ENCODE measurements around the gene CHMP1A.
"Not testable (repeated sequence)": the region's sequence is repeated elsewhere in the genome, so short reads cannot be mapped to it uniquely, and the experiment has no call there.

CHMP1A gene

DNA sequence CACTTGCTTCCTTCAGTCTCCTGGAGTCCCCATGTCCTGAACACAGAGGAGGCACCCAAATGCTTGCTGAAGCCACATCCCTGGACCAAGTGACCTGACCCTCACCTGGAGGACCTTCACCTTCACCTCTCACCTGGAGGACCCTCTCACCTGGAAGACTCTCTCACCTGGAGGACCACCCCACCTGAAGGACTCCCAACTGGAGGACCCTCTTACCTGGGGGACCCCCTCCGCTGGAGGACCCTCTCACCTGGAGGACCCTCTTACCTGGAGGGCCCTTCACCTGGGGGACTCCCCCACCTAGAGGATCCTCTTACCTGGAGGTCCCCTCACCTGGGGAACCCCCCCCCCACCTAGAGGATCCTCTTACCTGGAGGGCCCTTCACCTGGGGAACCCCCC, 28.4 kb upstream of the CHMP1A start:
- Histone ChIP-seq H2AK5ac (ENCODE audit: low read length) (no peak overlapping the region), H2BK15ac (replicated peaks; ENCODE audit: low read depth) (no peak overlapping the region), H2BK5ac (ENCODE audit: low read length) (no peak overlapping the region), H3K27me3 (ENCODE audit: insufficient read depth, low read length, poor library complexity) (no peaks in the 10 kb centered on the region), H3K18ac (ENCODE audit: low read length) (no peak overlapping the region), H2BK120ac (ENCODE audit: low read depth, low read length) (no peak overlapping the region), H3K4me3 (ENCODE audit: low read length) (peak overlapping the region; percentile 15), H3K4me1 (ENCODE audit: control insufficient read depth, low read depth, low read length) (peaks cover 2% of the 10 kb centered on the region), H3K56ac (ENCODE audit: low read length) (no peak overlapping the region), H3K9ac (ENCODE audit: low read length) (no peak overlapping the region), H4K5ac (ENCODE audit: low read length) (no peak overlapping the region), H3K79me2 (ENCODE audit: control insufficient read depth, insufficient read depth, low read length) (peaks cover 5% of the 10 kb centered on the region), H3K79me1 (ENCODE audit: low read length) (peaks cover 7% of the 10 kb centered on the region), H3K4me2 (ENCODE audit: low read length) (no peak overlapping the region), H3K36me3 (ENCODE audit: control insufficient read depth, insufficient read depth, low read length) (peaks cover 5% of the 10 kb centered on the region), H3K4ac (ENCODE audit: low read depth, low read length) (no peak overlapping the region), H3K23ac (ENCODE audit: low read length) (no peak overlapping the region), H3K27ac (ENCODE audit: low read depth, low read length) (no peak overlapping the region), H4K8ac (ENCODE audit: low read depth, low read length) (no peak overlapping the region)
- no peak for DNase-seq
- no CpG with 5 or more reads among the region's 1 CpG for WGBS (ENCODE audit: extremely low coverage, insufficient coverage, low lambda C conversion rate)

GRCh38 chr16:89678258-89678657, 20.8 kb upstream of the CHMP1A start:
- Histone ChIP-seq H3K4ac (ENCODE audit: low read depth, low read length) (no peak overlapping the region), H3K18ac (ENCODE audit: low read length) (no peak overlapping the region), H2AK5ac (ENCODE audit: low read length) (no peak overlapping the region), H3K56ac (ENCODE audit: low read length) (no peak overlapping the region), H3K9ac (ENCODE audit: low read length) (no peak overlapping the region), H3K4me2 (ENCODE audit: low read length) (no peak overlapping the region), H2BK120ac (ENCODE audit: low read depth, low read length) (no peak overlapping the region), H2BK15ac (replicated peaks; ENCODE audit: low read depth) (no peak overlapping the region), H3K79me2 (ENCODE audit: control insufficient read depth, insufficient read depth, low read length) (no peaks in the 10 kb centered on the region), H4K8ac (ENCODE audit: low read depth, low read length) (no peak overlapping the region), H3K4me3 (ENCODE audit: low read length) (no peak overlapping the region), H3K27ac (ENCODE audit: low read depth, low read length) (no peak overlapping the region), H4K5ac (ENCODE audit: low read length) (no peak overlapping the region), H3K23ac (ENCODE audit: low read length) (no peak overlapping the region), H3K36me3 (ENCODE audit: control insufficient read depth, insufficient read depth, low read length) (peaks cover 3% of the 10 kb centered on the region), H3K79me1 (ENCODE audit: low read length) (no peaks in the 10 kb centered on the region), H3K27me3 (ENCODE audit: insufficient read depth, low read length, poor library complexity) (no peaks in the 10 kb centered on the region), H2BK5ac (ENCODE audit: low read length) (no peak overlapping the region), H3K4me1 (ENCODE audit: control insufficient read depth, low read depth, low read length) (no peaks in the 10 kb centered on the region)
- no CpG with 5 or more reads among the region's 2 CpGs for WGBS (ENCODE audit: extremely low coverage, insufficient coverage, low lambda C conversion rate)
- no peak for DNase-seq

DNA sequence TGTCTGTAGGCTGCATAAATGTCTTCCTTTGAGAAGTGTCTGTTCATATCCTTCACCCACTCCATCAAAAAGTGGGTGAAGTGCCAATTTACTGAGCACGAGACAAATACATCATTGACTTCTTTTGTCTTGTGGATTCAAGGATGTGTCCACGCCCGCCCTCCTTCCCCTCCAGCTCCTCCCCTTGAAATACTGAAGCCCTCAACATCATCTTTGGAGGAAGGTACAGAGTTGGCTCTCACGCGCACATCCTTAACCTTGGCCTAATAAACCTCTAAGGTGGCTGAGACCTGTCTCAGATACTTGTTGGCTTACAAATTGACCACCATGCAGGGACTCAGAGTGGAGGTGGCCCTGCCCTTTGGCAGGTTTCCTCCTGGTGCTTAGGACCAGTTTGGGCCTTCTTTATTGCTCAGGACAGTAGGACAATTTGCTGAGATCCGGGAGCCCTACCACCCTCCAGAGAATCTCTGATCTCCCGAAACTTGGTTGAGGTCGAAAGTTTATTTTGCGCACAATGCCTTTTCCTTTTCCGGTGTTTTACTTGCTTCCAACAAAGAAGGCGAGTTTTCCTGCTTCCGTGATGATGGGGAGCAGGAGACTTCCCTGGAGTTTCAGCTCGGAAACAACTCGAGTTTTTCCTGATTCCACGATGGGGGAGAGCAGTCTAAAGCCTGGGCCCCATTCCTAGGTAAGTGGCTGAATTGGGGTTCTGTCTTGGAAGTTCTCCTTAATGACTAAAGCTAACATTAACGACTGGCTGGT, 14.9 kb upstream of the CHMP1A start:
- H2BK5ac ChIP-seq (ENCODE audit: low read length), result no peak overlapping the region

GRCh38 chr16:89671565-89671964, 14.1 kb upstream of the CHMP1A start:
- H2BK5ac ChIP-seq (ENCODE audit: low read length); H3K27ac ChIP-seq (ENCODE audit: low read depth, low read length); H2AK5ac ChIP-seq (ENCODE audit: low read length); H3K9ac ChIP-seq (ENCODE audit: low read length); DNase-seq; H3K56ac ChIP-seq (ENCODE audit: low read length); H4K5ac ChIP-seq (ENCODE audit: low read length); H3K36me3 ChIP-seq (ENCODE audit: control insufficient read depth, insufficient read depth, low read length); H3K79me1 ChIP-seq (ENCODE audit: low read length); H2BK120ac ChIP-seq (ENCODE audit: low read depth, low read length); H2BK15ac ChIP-seq (replicated peaks; ENCODE audit: low read depth); H3K4me2 ChIP-seq (ENCODE audit: low read length); H3K79me2 ChIP-seq (ENCODE audit: control insufficient read depth, insufficient read depth, low read length); H3K18ac ChIP-seq (ENCODE audit: low read length); H3K4me3 ChIP-seq (ENCODE audit: low read length); H3K27me3 ChIP-seq (ENCODE audit: insufficient read depth, low read length, poor library complexity); H3K4me1 ChIP-seq (ENCODE audit: control insufficient read depth, low read depth, low read length); H4K8ac ChIP-seq (ENCODE audit: low read depth, low read length); H3K4ac ChIP-seq (ENCODE audit: low read depth, low read length); H3K23ac ChIP-seq (ENCODE audit: low read length): not testable (repeated sequence)
- no CpG with 5 or more reads among the region's 4 CpGs for WGBS (ENCODE audit: extremely low coverage, insufficient coverage, low lambda C conversion rate)

More for the DNA sequence above, 14.9 kb upstream of the CHMP1A start:
- Histone ChIP-seq H3K27me3 (ENCODE audit: insufficient read depth, low read length, poor library complexity) (no peaks in the 10 kb centered on the region), H3K36me3 (ENCODE audit: control insufficient read depth, insufficient read depth, low read length) (peaks cover 1% of the 10 kb centered on the region), H3K4me3 (ENCODE audit: low read length) (no peak overlapping the region), H2BK120ac (ENCODE audit: low read depth, low read length) (no peak overlapping the region), H3K4ac (ENCODE audit: low read depth, low read length) (no peak overlapping the region), H3K9ac (ENCODE audit: low read length) (no peak overlapping the region), H3K79me1 (ENCODE audit: low read length) (no peaks in the 10 kb centered on the region), H2AK5ac (ENCODE audit: low read length) (no peak overlapping the region), H3K27ac (ENCODE audit: low read depth, low read length) (no peak overlapping the region), H4K8ac (ENCODE audit: low read depth, low read length) (no peak overlapping the region), H3K4me1 (ENCODE audit: control insufficient read depth, low read depth, low read length) (no peaks in the 10 kb centered on the region), H3K56ac (ENCODE audit: low read length) (no peak overlapping the region), H2BK15ac (replicated peaks; ENCODE audit: low read depth) (no peak overlapping the region), H3K79me2 (ENCODE audit: control insufficient read depth, insufficient read depth, low read length) (no peaks in the 10 kb centered on the region), H3K18ac (ENCODE audit: low read length) (no peak overlapping the region), H3K23ac (ENCODE audit: low read length) (no peak overlapping the region), H4K5ac (ENCODE audit: low read length) (no peak overlapping the region), H3K4me2 (ENCODE audit: low read length) (no peak overlapping the region)
- no CpG with 5 or more reads among the region's 16 CpGs for WGBS (ENCODE audit: extremely low coverage, insufficient coverage, low lambda C conversion rate)
- no peak for DNase-seq

DNA sequence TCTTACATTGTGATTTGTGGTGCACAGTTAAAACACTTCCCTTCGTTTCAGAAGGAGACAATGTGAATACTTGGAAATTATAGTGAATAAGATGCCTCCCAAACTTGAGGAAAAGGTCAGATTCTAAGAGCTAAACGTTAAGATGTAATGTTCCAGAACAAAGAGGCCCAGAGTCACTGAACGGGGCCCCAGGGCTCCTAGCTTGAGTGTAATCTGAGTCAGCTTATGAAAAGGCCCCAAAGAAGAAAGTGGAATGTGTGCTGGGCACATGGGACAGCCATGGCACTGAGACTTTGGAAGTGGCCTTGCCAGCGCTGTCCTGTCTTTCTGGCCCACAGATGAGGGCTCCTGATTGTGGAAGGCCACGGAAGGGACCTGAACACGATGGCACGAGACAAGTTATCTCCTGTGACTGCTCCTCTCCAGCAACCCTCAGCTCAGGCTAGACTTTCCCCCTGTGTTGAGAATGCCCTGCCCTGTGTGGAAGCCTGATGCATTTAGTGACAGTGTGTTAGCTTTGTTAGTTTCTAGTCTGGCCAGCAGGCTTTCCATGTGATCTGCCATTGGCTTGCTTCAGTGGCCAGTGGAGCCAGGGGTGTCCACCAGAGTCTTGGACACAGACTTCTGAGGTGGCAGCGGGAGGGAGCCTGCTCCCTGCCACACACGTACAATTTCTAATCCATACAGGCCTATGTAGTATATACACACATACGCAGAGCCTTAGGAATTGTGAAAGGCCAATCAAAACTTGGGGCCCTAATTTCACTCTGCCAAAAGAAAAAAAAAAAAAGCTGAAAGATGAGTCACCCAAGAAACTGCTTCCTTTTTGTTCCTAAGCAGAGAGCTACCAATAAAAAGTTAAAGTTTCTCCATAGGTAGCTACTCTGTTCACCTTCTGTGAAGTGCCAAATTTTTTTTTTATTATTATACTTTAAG, 13.3 kb upstream of the CHMP1A start:
- H3K4me2 ChIP-seq (ENCODE audit: low read length), result no peak overlapping the region
- no peak overlapping the region for H2AK5ac ChIP-seq (ENCODE audit: low read length)
- H3K27me3 ChIP-seq (ENCODE audit: insufficient read depth, low read length, poor library complexity), result no peaks in the 10 kb centered on the region
- H3K4ac ChIP-seq (ENCODE audit: low read depth, low read length), result no peak overlapping the region
- H3K18ac ChIP-seq (ENCODE audit: low read length), result no peak overlapping the region
- H2BK120ac ChIP-seq (ENCODE audit: low read depth, low read length), result no peak overlapping the region
- H3K79me2 ChIP-seq (ENCODE audit: control insufficient read depth, insufficient read depth, low read length), result no peaks in the 10 kb centered on the region
- no peak overlapping the region for H3K23ac ChIP-seq (ENCODE audit: low read length)
- H3K4me3 ChIP-seq (ENCODE audit: low read length), result no peak overlapping the region
- H2BK15ac ChIP-seq (replicated peaks; ENCODE audit: low read depth), result no peak overlapping the region
- no peak overlapping the region for H3K9ac ChIP-seq (ENCODE audit: low read length)
- H3K4me1 ChIP-seq (ENCODE audit: control insufficient read depth, low read depth, low read length), result no peaks in the 10 kb centered on the region
- H3K27ac ChIP-seq (ENCODE audit: low read depth, low read length), result no peak overlapping the region
- H4K5ac ChIP-seq (ENCODE audit: low read length), result no peak overlapping the region
- no CpG with 5 or more reads among the region's 10 CpGs for WGBS (ENCODE audit: extremely low coverage, insufficient coverage, low lambda C conversion rate)
- H3K56ac ChIP-seq (ENCODE audit: low read length), result no peak overlapping the region
- no peaks in the 10 kb centered on the region for H3K79me1 ChIP-seq (ENCODE audit: low read length)
- H3K36me3 ChIP-seq (ENCODE audit: control insufficient read depth, insufficient read depth, low read length), result peaks cover 1% of the 10 kb centered on the region
- H4K8ac ChIP-seq (ENCODE audit: low read depth, low read length), result no peak overlapping the region
- no peak for DNase-seq
- H2BK5ac ChIP-seq (ENCODE audit: low read length), result no peak overlapping the region

Measured in mesendoderm (in vitro differentiated cells).